ENCODE measurements around the gene GRK6.

GRK6 gene

GRCh38 chr5:177404641-177405179 is 21.8 kb upstream of the GRK6 start:
- TF ChIP-seq TAF1 (IDR thresholded peaks at IDR 0.05; ENCODE audit: borderline replicate concordance, insufficient read depth, low read length): no peak
- no peak for TF ChIP-seq FOXP2 (optimal IDR thresholded peaks at IDR 0.05; ENCODE audit: borderline replicate concordance, extremely low read depth, extremely low read length, insufficient read depth)
- no peak; the same call in 1 of the 2 replicates for TF ChIP-seq POLR2AphosphoS5 (IDR thresholded peaks at IDR 0.05; ENCODE audit: low read depth, low read length)
- TF ChIP-seq REST (IDR thresholded peaks at IDR 0.05; ENCODE audit: insufficient read depth in 1 of 2, low read depth in 2 of 2, low read length in 2 of 2): no peak
- TF ChIP-seq SIN3A (IDR thresholded peaks at IDR 0.05; ENCODE audit: borderline replicate concordance, insufficient read depth, low read length): no peak

GRCh38 chr5:177405312-177405711 is 21.2 kb upstream of the GRK6 start:
- TF ChIP-seq POLR2AphosphoS5 (IDR thresholded peaks at IDR 0.05; ENCODE audit: low read depth, low read length): no peak
- no peak for TF ChIP-seq SIN3A (IDR thresholded peaks at IDR 0.05; ENCODE audit: borderline replicate concordance, insufficient read depth, low read length)
- TF ChIP-seq TAF1 (IDR thresholded peaks at IDR 0.05; ENCODE audit: borderline replicate concordance, insufficient read depth, low read length): no peak
- TF ChIP-seq REST (IDR thresholded peaks at IDR 0.05; ENCODE audit: insufficient read depth in 1 of 2, low read depth in 2 of 2, low read length in 2 of 2): no peak
- TF ChIP-seq FOXP2 (optimal IDR thresholded peaks at IDR 0.05; ENCODE audit: borderline replicate concordance, extremely low read depth, extremely low read length, insufficient read depth): no peak

GRCh38 chr5:177405805-177406204 is 20.7 kb upstream of the GRK6 start:
- TF ChIP-seq SIN3A (IDR thresholded peaks at IDR 0.05; ENCODE audit: borderline replicate concordance, insufficient read depth, low read length) (no peak), FOXP2 (optimal IDR thresholded peaks at IDR 0.05; ENCODE audit: borderline replicate concordance, extremely low read depth, extremely low read length, insufficient read depth) (no peak), TAF1 (IDR thresholded peaks at IDR 0.05; ENCODE audit: borderline replicate concordance, insufficient read depth, low read length) (no peak), POLR2AphosphoS5 (IDR thresholded peaks at IDR 0.05; ENCODE audit: low read depth, low read length) (no peak), REST (IDR thresholded peaks at IDR 0.05; ENCODE audit: insufficient read depth in 1 of 2, low read depth in 2 of 2, low read length in 2 of 2) (no peak)

- no peak for TF ChIP-seq SIN3A (IDR thresholded peaks at IDR 0.05; ENCODE audit: borderline replicate concordance, insufficient read depth, low read length)
- no peak for TF ChIP-seq POLR2AphosphoS5 (IDR thresholded peaks at IDR 0.05; ENCODE audit: low read depth, low read length)
Measured at GRCh38 chr5:177409043-177409801, 17.3 kb upstream of the GRK6 start, which contains the start of gene F12. Gene F12 (minus strand): TSS chr5:177409564. CDS start chr5:177409527, 37 bp downstream.

- TF ChIP-seq FOXP2 (optimal IDR thresholded peaks at IDR 0.05; ENCODE audit: borderline replicate concordance, extremely low read depth, extremely low read length, insufficient read depth) (no peak), TAF1 (IDR thresholded peaks at IDR 0.05; ENCODE audit: borderline replicate concordance, insufficient read depth, low read length) (no peak), POLR2AphosphoS5 (IDR thresholded peaks at IDR 0.05; ENCODE audit: low read depth, low read length) (no peak), REST (IDR thresholded peaks at IDR 0.05; ENCODE audit: insufficient read depth in 1 of 2, low read depth in 2 of 2, low read length in 2 of 2) (no peak), SIN3A (IDR thresholded peaks at IDR 0.05; ENCODE audit: borderline replicate concordance, insufficient read depth, low read length) (no peak)
Measured at GRCh38 chr5:177410575-177410974, 15.9 kb upstream of the GRK6 start.
